NCI-H2227 (cell line): ENCODE measurements around the gene LYST.
"Not testable (repeated sequence)": the region's sequence is repeated elsewhere in the genome, so short reads cannot be mapped to it uniquely, and the experiment has no call there.

Experiments used
- DNase-seq: peaks from one replicate; lab custom pipeline; 2025; ENCODE audit not compliant: unreplicated experiment; lab: John Stamatoyannopoulos, UW

Gene LYST

DNA sequence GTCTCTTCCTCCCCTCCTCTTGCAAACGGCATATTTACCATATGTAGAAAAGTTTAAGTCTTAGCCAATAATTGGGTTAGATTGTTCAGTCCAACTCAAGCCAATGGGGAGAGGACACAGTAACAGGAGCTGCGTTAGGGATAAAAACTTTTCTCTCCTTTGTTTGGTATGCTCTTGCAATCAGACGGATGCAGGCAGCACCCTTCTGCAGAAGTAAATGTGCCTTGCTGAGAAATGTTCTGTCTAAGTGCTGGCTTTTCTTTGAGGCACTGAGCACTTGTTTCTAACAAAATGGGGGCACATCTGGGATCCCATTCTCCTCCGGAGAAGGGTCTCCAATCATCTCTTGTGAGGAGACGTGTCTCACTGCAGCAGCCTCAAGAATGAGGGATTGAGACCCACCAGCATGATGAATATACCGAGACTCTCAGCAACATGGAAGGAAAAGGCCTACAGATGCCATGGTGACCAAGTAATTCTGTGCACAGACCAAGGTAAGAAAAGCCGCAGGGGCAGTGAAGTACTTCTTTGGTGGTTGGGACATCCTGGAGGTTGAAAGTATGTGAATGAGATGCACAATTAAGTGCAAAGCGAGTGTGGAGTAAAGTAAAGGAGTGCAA is 196.4 kb downstream of the LYST start:
- DNase-seq = no peak

DNA sequence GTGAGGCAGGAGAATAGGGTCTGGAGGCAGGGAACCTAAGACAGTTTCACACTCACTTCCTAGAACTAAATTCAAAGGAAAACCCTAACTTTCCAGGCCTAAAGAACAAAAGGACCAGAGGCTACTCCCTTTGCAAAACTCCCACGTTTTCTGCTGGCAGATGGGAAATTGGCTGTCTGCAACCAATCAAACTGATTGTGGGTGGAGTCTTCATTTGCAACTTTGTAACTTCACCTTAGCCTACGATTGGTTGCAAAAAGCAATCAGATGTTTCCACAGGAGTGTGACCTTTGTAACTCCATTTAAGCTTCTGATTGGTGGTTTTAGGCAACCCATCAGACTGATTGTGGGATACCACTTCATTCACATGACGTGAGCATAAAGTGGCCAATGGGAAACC is 197.4 kb downstream of the LYST start:
- DNase-seq = no peak

DNA sequence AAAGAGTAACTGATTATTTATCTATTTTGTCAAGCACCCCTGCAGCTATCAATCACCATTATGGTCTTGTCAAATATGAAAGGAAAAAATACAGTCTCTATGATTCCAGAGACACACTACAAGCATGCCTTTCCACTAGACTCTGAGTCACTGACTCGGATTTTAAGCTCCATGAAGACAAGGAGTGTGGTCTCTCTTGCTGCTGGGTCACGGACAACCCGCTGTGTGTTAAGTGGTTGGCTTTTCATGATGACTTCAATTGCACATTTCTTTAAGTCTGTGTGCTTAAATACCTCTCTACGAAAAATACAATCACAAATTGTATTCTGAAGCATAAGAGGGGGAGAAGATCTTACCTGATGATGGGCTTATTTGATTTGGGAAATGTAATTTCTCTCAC is 203.1 kb downstream of the LYST start:
- peak; percentile 31 for DNase-seq

DNA sequence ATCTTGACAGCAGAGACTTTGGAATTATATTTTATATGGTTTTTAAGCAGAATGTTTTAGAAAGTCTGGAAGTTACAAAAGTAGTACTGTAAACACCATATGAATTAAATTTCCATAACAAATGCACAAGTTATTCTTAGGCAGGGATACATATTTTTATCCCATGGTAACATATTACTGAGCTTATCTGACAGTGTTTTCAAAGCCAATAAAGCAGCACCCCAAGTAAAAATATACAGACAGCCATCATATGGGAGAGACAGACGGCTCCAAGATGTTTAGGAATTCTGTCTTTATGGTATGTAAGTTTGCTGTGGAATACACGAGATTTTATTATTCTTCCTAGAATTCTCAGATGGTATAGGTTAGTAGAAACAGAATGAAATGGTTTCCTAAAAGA is 205.1 kb downstream of the LYST start:
- no peak for DNase-seq

DNA sequence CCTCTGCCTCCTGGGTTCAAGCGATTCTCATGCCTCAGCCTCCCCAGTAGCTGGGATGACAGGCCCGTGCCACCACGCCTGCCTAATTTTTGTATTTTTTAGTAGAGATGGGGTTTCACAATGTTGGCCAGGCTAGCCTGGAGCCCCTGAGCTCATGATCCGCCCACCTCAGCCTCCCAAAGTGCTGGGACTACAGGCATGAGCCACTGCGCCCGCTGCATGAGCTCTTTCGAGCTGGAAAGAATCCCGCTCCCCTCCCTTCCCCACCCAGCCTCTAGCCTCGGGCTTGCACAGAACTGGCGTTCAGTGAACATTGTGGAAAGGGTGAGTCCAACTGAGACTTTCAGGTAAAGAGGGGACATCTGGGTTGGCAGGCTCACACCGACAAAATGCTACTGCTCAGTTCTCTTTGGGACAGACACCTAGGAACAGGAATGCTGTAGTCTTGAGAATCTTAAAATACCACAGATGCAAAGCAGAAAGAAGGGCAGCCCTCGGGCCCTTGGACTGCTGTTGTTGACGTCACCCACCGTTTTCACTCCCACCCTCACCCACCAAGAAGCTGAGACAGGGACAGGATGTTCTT is 207.4 kb downstream of the LYST start:
- DNase-seq = no peak

DNA sequence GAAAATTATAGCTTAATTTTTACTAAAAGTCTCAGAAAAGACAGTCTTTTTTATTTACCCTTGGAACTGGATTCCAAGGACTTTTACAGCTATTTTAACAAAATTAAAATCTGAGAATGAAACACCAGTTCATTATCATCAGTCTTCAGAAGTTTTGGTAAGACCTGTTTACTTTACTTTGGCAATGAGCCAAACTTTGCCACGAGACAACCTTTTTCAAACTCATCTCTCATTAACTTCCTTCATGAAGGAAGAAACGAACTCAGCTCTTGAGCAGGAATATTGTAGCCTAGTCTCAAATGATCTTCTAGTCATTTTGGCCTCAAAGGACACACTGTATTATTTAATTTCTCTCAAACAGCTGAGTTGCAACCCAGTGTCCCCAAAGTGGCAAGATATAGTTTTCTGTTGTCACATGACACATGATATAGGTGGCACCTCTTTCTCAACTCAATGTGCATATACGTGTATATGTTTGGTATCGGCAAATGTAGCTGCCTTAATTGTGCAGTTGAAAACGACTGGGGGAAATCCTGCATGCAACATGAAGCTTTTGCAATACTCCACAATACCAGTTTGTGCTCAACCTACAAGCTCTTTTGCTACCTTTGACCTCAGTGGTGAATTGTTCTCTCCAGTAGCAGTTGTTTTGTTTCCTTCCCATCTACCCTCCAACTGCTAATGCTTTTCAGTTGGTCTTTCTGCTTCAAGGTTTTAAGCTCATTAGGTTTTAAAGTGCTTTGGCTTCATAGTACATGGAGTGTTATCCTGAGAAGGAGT is 208.8 kb downstream of the LYST start:
- DNase-seq = no peak

DNA sequence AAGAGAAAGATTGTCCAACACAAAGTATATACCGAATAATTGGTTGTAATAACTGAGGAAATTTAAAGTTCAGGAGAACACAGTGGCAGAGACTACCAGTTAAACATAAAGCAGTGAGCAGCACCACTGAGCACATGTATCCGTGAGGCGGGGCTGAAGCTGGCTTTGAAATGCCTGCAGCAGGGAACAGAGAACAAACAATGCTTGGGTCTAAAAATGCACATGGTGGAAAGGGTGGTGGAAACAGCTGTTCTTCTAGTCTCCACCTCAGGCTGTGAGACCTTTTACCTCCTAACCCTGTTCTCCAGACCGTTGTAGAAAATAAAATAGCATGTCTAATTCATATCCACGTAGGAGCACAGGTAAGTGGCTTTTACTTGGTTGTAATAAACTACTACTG is 209.4 kb downstream of the LYST start:
- DNase-seq = no peak

DNA sequence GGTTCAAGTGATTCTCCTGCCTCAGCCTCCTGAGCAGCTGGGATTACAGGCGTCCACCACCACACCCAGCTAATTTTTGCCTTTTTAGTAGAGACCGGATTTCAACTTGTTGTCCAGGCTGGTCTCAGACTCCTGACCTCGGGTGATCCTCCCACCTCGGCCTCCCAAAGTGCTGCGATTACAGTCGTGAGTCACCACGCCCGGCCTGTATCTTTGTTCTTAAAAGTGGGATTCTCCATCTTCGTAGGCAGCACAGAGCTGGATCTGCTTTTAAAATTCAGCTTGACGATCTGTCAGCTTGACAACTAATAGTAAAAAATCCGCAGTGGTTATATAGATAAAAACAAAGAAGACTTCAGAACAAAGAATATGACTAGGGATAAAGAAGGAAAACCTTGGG is 214.3 kb downstream of the LYST start:
- DNase-seq = no peak

DNA sequence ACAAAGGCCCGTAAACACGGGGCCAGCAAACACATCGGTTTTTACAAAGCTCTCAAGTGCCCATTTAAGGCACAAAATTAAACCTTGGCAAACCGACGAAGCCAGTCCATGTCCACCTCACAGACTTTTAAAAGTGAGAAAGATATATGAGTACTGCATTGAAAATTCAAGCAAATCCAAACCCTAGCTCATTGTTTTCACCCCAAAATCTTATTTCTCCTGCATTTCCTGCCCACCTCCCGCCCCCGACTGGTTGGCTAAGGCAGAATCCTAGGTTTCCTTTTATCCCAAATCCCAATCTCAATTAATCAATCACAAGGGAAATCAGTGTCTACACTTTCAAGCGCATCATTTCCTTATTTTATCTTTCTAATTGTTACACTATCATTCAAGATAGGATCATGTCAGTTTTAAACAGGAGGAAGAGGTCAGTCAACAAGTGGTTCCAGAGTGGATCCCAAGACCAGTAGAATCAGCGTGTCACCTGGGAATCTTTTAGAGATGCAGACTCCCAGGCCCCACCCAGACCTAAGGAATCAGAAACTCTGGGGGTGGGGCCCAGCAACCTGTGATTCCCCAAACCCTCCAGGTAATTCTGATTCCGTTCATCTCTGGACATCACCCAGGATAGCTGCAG is 215.4 kb downstream of the LYST start:
- DNase-seq = no peak

DNA sequence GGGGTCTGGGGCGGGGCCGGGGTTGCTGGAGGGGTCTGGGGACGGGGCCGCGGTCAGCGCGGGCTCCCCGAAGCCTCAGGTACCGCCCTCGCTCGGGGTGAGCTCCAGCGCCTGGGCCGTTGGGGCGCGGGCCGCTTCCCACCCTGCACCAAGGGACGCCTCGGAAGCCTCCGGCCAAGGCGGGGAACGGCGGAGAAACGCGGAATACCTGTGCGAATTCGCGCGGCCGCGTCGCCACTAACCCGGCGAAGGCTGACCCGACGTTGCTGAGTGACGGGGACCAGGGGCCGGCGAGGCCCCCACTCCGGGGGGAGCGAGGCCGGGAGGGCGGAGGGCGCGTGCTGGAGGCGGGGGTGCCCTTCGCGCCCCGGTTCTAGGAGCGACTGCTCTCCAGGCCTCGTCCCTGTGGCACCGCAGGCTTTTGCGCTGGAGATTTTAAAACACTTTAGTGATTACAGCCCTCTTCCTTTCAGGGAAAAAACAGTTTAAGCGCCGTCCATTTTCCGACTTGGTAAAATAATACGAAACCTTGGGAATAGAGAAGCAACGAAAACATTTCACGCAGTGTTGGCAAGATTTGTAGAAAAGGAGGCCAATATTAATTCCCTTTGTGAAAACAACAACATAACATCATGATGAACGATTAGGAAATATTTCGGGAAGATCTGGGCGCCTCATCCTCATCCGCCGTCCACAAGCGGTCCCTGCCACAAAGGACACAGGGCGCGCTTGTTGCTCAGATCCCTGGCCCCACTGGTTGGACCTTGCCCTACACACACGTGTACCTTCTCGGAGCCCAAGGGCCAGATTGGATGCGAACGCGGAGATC is 216.2 kb downstream of the LYST start:
- peak; percentile 80 for DNase-seq

DNA sequence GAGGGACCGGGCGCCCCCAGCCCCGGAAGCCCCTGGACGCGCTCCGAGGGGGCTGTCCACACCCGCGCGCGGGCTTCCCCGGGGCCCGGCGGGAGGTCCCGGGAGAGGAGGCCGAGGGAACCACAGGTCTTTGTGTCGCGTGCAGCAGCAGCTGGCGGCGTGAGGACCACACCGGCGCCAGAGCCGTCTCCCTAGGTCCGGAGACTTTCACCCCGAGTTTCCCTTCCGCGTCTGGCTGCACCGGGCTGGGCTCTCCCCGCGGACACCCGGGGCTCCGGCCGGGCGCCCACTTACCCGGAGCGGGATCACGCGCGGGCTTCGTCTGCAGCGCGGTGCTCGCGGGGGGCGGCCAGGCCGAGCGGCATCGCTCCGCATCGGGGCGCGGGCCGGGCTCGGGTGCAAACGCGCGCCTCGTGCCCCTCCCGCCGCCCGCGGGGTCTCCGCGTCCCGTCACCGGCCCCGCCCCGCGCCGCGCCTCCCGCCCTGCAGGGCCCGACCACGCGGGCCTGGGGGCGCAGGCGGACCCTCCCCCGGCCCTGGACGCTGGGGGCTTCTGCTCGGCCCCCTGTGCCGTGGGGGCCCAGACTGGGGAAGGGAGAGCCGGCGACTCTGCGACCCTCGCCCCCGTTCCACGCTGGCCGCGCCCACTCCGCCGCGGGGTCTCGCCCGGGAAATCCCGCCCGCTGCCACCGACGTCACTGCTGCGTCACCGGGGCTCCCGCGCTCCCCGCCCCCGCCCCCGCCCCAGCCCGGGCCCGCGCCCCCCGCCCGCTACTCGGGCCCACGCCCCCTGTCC is 217.1 kb downstream of the LYST start, which contains the start of gene GNG4:
GNG4 (minus strand) TSS at position 417 of the 796 bp plus-strand sequence. CDS start 65,946 bp downstream, outside the sequence.
- DNase-seq = peak; percentile 89

DNA sequence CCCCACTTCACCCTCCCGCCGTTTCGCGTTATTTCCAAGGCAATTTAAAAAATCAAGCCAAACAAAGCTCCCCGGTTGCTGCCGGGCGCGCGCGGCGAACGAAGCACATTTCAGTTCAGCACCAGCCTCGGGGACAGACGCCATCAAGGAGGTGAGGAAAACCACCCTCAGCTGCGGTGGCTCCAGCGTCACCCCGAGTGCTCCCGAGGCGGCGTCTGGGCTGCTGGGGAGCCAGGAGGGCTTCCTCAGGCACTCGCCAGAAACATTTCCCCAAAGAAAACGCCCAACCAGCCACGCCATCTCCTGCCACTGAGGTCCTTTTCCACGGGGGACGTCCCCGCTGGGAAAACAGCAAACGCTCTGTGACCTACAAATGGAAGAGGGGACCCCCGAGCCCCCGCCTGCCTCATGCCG is 217.7 kb downstream of the LYST start:
- DNase-seq = peak; percentile 61

DNA sequence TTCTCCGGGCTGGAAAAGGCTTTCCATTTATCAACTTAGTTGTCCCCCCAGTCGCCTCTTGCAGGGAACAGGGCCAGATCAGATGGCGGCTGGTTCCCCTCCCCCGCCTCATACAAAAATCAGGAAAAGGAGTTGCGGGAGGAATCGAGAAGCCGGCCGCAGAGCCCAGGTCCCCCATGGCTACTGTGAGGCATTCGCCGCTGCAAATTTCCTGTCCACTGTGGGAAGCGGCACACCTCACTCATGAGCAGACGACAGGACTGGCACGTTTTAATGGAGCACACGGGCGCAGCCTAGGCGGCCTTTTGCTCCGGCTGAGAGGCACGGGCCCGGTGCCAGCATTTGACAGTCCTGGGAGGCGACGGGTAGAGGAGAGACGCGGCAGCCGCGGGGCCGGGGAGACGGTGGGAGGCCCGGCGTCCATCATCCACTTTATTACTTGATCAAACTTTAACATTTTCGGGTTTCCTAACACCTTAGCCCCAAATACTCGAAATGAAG is 218.2 kb downstream of the LYST start:
- DNase-seq = peak; percentile 53

DNA sequence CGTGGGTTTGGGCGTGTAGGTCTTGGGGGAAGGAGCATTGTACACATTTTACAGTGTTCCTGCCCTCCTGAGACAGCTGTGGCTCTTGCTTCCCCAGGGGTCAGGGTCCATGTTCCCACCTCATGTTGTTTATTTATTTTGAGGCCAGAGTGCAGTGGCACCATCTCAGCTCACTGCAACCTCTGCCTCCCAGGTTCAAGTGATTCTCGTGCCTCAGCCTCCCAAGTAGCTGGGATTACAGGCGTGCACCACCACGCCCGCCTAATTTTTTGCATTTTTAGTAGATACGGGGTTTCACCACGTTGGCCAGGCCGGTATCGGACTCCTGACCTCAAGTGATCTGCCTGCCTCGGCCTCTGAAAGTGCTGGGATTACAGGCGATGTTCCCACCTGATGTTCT is 219.2 kb downstream of the LYST start:
- DNase-seq = not testable (repeated sequence)

DNA sequence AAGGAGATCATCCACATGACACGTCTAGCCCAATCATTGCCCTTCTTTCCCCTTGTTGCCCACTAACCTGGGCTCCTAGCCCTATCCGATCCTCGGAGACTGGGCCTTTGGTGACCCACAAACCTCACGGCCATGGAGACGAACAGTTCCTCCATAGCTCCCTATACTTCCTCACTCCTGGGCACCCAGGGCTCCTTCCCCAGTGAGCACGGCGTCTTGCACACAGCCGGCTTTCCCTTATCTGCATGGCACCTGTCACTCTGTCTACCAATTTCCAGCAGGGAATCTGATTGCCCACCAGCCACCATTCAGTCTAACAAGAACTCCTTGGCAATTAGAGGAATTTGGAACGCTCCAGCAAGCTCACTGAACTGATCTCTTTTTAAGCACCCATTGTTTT is 220.2 kb downstream of the LYST start:
- DNase-seq = no peak

DNA sequence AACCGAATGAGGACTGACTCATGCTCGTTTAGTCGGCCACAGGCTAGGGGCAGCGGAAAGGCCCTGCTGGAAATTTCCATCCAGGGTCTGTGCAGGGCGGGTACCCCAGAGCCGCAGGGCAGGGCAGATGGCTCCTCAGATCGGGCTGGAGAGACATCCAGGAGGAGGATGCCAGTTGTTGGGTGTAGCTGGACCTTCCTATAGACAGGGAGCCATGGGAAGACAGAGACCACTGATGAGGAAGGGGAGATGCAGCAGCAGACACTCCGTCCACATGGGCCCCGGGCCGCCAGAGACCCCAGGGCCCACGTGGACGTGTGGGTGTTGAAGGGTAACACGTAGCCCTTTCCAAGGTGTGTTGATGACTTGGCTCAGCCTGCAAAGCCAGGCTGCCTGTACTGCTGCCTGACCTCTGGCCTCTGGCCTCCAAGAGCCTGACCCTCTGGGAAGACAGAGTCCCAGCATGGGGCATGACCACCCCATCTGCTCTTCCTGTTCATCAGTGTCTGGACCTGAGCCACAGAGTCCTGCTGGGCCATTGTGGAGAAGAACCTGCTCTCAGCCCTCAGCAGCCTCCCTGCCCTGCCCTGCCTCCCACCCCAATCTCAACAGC is 221.9 kb downstream of the LYST start:
- DNase-seq = no peak

DNA sequence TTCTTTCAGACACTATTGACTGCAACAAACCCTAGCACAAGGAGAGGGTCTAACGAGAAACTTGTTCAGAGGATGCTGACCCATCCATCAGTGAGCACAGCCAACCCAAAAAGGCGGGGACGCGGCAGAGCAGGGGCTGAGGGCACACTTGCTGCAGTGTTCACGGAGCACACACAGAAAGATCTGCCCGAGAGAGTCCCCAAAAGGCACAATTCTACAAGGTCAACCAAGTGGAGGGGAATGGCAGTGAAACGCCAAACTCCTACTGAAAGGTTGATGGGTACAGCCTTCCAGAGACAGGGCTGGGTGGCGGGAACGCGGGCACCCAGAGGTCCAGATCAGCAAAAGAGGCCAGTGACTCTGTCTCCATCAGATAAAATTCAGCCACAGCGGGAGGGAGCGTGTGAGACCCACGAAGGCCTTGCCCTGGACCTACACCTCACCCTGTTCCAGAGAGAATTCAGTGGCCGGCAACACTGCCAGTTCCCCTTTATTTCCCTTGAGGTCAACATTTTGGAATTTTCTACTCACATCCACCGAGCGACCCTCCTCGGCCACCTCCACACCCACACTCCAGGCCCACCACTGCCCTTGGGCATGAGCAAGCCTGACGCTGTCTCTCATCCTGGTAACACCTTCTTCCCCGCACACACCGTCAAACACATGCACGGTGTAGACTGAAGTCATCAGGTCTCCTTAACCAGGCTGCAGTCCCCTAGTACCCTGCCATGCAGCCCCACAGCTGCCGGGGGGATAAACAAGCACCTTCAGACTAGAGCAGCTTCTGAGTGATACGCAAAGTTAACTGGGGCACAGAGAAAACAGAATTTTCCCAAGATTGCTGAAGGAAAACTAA is 222.6 kb downstream of the LYST start:
- DNase-seq = no peak

DNA sequence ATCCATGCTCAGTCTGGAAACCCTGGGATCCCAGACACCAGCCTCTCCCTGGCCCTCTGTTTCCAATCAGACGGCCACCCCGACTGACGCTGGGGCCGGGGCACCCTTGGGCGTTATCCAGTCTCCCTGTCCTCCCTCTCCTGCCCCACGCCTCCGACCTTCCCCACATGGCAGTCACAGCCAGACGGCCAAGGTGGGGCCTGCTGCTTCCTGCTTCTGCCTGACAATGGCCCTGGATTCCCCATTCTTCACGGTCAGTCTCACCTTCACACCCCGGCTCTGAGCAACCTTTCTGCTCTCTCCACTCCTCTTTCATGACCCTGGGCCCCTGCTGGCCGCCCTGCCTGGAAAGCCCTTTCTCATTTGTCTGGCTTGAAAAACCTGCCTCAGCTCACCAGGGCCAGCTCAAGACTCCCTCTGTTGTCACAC is 223.7 kb downstream of the LYST start:
- no peak for DNase-seq
